Erythroblast (primary cell): ENCODE measurements around the gene LRRC74B.

Source experiments
- GATA1 ChIP-seq: IDR thresholded peaks from 2 replicates; pipeline ENCODE4 v1.6.1; 2011; ENCODE audit warnings: low read depth, mild to moderate bottlenecking, control low read depth, low read length, moderate library complexity
- POLR2A ChIP-seq: IDR thresholded peaks from 2 replicates; pipeline ENCODE4 v1.6.1; 2011; ENCODE audit warnings: mild to moderate bottlenecking, low read length

GRCh38 chr22:21051831-21052400, 6.2 kb downstream of the LRRC74B start:
- TF ChIP-seq POLR2A (no peak), GATA1 (no peak)
